GM19324 (cell line): ENCODE results near the gene ATRN.
"Not testable (repeated sequence)": the region's sequence is repeated elsewhere in the genome, so short reads cannot be mapped to it uniquely, and the experiment has no call there.

ENCODE experiments used
- ATAC-seq: cut with Tn5 transposase; IDR thresholded peaks from one replicate; pipeline ENCODE4 v1.9.1; 2021; ENCODE audit warnings: mild to moderate bottlenecking, moderate library complexity; ENCODE audit not compliant: unreplicated experiment, low FRiP score

ATRN gene

DNA sequence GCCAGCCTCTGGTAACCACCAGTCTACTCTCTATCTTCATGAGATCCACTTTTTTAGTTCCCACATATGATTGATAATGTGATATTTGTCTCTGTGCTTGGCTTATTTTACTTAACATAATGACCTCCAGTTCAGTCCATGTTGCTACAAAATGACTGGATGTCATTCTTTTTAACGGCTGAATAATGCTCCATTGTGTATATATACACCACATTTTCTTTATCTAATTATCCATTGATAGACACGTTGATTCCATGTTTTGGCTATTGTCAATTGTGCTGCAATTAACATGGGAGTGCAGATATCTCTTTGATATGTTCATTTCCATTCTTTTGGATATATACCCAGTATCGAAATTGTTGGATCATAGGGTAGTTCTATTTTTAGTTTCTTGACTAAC lies 89.3 kb downstream of the ATRN start:
- ATAC-seq = no peak

DNA sequence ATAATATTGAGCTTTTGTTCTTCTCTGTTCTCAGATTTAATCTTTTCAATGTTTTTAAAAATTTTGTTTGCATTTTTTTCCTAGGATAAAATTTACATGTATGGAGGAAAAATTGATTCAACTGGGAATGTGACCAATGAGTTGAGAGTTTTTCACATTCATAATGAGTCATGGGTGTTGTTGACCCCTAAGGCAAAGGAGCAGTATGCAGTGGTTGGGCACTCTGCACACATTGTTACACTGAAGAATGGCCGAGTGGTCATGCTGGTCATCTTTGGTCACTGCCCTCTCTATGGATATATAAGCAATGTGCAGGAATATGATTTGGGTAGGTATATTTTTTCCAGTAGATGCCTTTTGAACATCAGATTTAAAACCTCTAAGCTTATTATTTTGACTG lies 89.8 kb downstream of the ATRN start:
- no peak for ATAC-seq

DNA sequence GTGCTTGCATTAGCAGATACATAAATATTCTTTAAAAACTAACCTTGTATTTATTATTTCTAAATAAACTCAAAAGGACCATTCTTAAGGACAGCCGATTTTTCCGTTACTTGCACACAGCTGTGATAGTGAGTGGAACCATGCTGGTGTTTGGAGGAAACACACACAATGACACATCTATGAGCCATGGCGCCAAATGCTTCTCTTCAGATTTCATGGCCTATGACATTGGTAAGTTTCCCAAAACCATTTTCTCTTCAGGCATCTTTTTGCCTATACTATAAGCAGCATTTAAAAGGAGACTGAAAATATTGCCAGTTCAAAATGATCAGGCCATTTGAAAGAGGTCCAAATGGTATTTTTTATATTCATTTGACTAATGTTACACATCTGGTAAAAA lies 92.3 kb downstream of the ATRN start:
- no peak for ATAC-seq

DNA sequence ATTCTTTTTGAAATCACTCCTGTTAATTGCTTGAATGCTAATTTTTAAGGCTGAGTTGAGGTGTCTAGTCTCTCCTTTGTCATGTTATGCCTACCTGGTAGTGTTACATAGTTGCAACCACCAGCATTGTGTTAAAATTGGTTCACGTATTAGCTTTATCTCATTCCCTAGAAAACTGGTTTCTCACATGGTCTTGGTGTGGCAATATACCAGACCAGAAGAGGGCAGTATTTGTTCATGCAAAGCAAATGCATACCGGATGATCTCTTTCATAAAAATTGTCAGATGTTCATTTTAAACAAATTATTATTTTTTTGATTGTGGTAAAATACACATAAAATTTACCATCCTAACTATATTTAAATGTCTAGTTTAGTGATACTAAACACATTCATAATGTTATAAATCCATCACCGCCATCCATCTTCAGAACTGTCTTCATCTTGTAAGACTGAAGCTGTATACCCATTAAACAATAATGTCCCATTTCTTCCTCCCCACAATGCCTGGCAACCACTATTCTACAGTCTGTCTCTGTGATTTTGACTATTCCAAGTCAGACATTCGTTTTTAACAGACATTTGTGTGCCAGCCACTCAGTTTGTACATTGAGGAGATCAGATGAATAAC lies 92.8 kb downstream of the ATRN start:
- no peak for ATAC-seq

DNA sequence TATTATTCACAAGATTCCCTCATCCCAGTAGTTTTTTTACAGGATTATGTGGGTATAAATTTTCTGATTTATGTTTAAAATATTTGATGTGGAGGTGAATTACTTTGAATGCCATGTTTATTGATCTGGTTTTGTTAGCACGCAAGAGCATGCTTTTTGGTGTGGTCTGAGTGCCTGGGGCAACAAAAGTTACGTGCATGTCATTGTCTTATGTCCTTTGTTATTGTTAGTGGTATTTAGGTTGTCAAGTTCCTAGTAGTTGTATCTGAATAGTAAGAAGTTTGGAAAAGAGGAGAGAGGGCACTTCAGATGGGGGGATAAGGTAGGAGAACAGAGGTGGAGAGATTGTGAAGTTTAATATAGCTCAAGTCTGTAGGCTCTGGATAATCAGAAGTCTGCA lies 95.0 kb downstream of the ATRN start:
- no peak for ATAC-seq

DNA sequence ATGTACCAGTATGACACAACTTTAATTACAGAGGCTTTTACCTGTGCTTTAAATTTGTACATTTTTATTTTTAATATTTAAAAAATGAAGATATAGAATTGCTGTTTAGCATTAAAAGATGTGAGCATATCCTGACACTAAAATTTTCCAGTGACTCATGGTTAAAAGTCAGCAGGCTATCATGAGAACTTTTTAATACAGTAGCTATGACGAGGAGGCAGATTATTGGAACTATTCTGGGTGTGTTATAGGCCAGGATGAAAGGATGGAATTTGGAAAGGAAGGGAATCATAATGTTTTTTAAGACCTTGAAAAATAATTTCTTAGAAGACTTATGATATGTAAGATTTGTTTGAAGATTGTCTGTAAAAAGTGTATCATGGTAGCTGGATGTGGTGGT lies 101.3 kb downstream of the ATRN start:
- no peak for ATAC-seq

DNA sequence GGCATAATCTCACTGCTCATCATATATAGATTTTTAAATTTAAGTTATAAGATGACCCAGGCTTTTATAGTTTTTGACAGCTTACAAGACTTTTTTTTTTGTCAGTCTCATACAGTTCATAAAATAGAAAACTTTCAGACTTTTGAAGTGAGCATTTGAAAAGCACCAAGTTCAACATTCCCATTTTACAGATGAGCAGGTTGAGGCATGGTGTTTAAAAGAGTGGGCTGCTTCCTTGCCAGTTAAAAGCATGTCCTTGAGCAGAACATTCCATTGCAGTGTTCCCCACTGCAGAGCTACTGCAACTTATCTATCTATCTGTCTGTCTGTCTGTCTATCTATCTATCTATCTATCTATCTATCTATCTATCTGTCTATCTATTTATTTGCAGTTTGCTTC lies 105.5 kb downstream of the ATRN start:
- ATAC-seq = no peak

DNA sequence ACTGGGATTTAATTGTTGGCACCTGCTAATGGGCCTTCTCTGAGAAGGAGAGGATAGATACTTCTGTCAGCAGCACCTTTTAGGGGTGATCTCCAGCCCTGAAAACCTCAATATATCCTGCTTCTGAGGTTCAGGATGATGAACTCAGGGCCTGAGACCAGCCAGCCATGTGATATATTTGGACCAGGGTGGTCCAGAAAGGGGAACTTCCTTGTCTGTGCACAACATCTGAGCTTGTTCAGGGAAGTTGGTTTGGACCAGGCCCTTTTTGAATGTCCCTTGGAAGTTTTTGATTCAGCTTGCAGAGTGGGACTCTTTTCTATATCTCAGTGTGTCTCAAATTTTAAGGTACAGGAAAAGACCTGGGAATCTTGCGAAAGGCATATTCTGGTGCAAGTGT lies 106.5 kb downstream of the ATRN start:
- no peak for ATAC-seq

DNA sequence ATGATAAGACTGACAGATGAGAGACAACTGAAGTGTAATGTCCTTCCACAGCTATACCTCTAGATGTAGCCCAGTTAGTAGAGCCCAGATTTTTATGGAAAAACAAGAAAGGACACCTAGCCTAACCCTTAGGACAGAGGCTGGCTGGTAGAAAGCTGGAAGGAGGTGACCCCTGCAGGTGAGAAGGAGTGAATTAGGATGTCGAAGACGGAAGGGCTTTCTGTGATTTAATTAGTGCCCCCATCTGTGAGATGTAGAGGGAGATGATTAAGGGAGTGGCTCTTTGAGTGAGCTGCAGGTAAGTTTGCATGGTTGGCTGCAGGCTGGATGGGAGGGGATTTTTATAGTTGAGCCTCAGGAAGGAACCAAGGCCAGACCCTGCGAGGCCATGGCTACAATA lies 109.6 kb downstream of the ATRN start:
- no peak for ATAC-seq

DNA sequence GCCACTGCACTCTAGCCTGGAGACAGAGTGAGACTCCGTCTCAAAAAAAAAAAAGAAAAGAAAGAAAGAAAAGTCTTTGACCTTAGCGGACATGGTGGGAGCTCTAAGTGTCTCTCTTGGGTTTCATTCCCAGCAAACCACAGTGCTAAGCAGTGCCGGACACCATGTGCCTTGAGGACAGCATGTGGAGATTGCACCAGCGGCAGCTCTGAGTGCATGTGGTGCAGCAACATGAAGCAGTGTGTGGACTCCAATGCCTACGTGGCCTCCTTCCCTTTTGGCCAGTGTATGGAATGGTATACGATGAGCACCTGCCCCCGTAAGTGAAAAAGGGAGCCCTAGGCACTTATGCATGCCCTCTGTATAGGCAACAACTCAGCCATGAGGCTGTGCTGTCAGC lies 112.9 kb downstream of the ATRN start:
- no peak for ATAC-seq

DNA sequence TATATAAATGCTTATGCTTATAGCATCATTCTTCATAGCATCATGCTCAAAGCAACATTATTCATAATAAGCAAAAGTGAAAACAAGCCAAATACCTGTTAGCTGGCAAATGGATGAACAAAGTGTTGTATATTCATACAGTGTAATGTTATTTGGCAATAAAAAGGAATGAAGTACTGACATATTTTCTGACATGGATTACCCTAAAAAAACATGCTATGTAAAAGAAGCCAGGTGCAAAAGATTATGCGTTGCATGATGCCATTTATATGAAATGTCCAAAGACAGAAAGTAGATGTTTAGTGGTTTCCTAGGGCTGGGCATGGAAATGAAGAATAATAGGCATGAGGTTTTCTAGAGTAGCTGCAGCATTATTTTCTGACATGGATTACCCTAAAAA lies 115.3 kb downstream of the ATRN start:
- ATAC-seq = no peak

DNA sequence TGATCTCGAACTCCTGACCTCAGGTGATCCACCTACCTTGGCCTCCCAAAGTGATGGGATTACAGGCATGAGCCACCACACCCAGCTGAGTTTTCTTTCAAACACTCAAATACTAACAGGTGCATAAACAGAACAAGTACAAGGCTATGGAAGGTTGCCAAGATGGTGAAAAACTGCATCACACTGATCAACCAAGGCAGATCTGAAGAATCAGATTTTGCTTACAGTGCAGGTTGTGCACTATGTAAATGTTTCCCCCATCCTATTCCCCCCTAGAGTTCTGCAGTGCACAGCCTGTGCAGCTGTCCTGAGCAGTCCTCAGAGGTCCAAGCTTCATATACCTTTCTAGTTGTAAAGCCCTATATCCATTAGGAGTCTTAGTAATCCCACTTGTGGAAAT lies 119.3 kb downstream of the ATRN start:
- no peak for ATAC-seq

DNA sequence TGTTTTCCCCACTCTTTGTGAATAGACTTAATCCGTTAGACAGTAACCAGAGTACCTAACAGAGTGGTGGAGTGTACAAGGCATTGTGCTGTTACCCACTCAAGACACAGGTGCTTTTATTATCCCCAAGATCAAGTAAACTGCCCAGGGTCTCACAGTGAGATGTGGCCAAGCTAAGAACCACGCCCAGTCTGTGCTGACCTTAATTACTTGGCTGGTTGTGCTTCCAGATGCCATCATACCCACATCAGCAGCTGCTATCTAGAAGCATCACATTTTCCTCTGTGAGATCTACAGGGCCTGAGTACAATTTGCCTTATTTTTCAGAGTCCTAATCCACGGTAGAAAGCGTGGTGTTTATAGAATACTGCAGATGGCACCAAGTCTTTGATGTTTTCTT lies 122.1 kb downstream of the ATRN start:
- ATAC-seq = no peak

DNA sequence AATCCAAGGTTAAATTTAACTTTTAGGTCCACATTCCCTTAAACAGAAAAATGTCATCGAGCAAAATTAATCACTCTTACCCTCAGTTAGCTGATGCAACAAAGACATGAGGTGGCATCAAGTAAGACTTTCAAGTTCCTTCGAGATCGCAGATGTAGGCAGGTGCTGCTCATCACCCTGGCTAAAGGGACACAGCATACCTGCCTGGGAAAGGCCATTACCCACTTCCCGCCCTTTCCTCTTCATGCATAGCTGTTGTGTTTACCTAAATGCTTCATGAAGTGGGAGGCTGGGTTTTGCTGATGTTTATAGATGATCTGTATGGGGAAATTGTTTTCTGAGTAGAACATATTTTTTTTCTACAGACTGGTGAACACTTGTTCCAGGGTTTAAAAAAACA lies 124.7 kb downstream of the ATRN start:
- no peak for ATAC-seq

DNA sequence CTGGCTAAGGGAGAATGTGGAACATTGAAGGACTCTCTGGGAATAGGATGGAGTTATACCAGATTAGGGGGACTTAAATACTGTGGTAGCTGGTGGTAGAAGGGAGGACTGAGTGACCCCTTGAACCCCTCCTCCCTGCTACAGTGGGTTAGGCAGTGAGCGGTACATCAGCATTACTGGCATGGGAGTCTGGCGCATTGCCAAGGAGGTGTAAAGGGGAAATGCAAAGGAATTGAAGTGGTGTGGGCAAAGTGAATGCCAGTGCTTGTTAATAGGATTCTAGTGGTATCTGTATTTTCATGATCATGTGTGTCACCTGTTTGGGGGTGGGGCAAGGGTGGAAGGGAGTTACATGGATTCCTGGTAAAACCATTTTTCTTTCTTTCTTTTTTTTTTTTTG lies 132.3 kb downstream of the ATRN start:
- no peak for ATAC-seq

DNA sequence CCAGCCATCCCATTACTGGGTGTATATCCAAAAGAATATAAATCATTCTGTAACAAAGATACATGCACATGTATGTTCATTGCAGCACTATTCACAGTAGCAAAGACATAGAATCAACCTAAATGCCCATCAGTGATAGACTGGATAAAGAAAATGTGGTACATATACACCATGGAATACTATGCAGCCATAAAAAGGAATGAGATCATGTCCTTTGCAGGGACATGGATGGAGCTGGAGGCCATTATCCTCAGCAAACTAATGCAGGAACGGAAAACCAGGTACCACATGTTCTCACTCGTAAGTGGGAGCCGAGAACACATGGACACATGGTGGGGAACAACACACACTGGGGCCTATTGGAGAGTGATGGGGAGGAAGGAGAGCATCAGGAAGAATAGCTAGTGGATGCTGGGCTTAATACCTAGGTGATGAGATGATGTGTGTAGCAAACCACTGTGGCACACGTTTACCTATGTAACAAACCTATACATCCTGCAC lies 134.6 kb downstream of the ATRN start:
- ATAC-seq = not testable (repeated sequence)

DNA sequence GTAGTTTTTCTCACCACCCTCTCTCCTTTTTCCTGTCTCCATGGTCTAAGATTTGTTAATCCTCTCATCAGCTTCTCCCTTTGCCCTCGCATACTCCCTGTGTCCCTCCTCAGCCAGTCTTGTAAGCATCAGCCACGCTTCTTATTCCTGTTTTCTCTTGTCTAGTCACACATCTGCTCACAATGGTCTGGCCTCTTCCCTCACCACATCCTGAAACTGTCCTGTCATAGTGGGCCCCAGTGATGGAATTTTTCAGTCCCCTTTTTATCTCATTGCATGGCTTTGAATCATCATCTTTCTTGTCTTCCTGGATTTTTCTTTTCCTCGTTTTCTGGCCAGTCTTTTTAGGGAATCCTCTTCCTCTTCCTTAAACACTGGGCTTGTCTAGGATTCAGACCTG lies 135.2 kb downstream of the ATRN start:
- no peak for ATAC-seq

DNA sequence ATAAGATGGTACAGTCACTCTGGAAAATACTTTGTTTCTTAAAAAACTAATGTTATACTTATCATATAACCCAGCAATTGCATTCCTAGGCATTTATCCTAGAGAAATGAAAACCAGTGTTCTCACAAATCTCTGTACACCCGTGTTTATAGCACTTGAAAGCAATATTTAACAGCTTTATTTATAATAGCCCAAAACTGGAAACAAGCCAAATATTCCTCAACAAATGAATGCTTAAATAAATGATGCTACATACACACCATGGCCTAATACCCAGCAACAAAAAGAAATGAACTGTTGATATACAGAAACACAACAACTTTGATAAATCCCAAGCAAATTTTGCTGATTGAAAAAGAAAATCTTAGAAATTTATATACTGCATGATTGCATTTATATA lies 141.1 kb downstream of the ATRN start:
- ATAC-seq = no peak

DNA sequence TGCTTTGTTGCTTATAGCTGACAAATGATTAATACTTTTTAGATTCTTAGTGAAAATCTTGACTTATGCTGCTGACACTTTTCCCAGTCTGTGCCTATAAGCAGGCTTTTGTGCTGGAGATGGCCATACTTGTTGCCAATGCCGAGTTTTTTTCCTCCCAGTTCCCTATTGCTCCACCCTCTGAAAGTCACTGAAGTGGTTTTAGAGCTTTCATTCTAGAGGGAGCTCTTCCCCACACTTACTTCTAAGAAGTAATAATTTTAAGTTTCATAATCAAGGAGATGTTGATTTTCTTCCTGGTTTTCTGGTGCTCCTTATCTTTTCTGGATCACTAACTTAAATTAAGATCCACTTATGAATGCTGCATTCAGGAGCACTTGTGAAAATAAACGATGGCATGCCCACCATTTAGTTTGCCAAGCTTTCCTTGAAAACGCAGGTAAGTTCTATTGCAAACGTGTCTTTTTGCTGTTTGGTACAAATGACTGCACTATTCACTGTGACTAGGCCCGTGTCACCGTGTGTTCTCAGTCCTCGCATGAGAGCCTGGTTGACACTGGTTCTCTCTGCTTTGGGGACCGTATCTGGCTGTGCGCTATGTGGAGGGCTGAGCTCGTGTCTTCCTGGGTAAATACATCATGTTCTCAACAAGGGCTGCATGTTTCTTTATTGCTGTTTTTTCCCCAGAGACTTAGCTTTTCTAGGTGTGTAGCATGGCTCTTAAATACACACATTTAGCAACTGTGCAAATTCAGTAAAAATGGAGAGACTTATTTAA lies 142.2 kb downstream of the ATRN start:
- no peak for ATAC-seq

DNA sequence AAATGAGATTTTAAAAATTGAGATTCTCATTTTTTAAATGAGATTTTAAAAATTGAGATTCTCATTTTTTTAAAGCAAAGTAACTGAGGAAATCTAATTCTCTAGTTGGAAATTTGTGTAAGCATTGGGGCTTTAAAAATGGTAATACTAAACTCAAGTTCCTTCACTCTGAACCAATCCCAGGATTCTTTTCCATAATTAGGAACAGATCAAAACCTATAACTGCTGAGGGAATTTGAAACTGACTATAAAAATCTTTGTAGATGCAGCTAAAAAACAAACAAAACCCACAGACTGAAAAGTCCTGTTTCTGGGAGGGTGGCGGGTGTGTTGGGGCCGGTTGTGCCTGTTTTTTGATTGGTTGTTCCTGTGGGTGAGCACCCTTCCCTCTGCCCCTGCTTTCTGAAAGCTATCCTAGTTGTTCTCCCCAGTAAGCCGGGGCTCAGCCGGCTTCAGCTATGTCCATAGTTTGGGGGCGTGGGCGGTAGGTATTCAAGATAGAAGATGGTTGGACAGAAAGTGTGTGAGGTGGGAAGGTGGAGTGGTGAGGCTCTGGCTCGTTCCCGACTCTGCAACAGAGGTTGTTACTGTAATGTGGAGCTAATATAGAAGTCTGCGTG lies 143.1 kb downstream of the ATRN start:
- no peak for ATAC-seq

DNA sequence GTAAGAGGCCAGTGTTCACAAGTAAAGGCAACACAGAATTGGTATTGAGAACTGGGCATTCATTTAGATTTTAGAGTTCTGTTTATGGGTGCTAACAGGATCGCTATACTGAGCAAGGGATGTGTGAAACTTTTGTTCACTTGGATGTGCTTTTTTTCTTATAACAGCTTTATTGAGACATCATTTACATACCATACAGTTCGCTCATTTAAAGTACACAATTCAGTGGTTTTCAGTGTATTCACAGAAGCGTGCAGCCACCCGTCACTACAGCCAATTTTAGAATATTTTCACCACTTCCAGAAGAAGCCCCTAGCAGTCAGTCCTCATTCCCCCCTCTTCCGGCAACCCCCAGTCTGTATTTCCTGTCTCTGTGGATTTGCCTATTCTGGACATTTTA lies 143.6 kb downstream of the ATRN start:
- no peak for ATAC-seq
